Esophagus squamous epithelium (tissue), 5 donors: Measurements from ENCODE around the gene COG3. TPM values are rescaled to one million over a fixed set of nuclear protein-coding genes. Genes with fewer than 3 reads are reported as not detected.

Experiments
- DNase-seq: peaks from one replicate; lab custom pipeline; 2025; lab: John Stamatoyannopoulos, UW
- H3K27ac ChIP-seq, 4 donors: fragments of 200-600 bp; sonication (generic); one replicate each; pipeline ENCODE4 v1.5.1; 2016 to 2019; ENCODE audit warnings: mild to moderate bottlenecking in 1 of 4
- H3K27me3 ChIP-seq, 4 donors: fragments of 200-600 bp; sonication (generic); 1 replicate in 3 of 4; 2 replicates in 1 of 4; pipeline versions ENCODE4 v1.5.1 to v1.6.0; 2017 to 2021; ENCODE audit warnings: antibody characterized with exemption in 1 of 4
- H3K36me3 ChIP-seq, 3 donors: fragments of 200-600 bp; sonication (generic); one replicate each; pipeline ENCODE4 v1.5.1; 2016 to 2019
- H3K4me1 ChIP-seq, 3 donors: fragments of 200-600 bp; sonication (generic); one replicate each; pipeline ENCODE4 v1.5.1; 2017 to 2019
- H3K4me3 ChIP-seq, 4 donors: fragments of 200-600 bp; sonication (generic); 1 replicate in 3 of 4; 2 replicates in 1 of 4; pipeline ENCODE4 v1.5.1; 2016 to 2019; ENCODE audit warnings: mild to moderate bottlenecking in 2 of 4, moderate library complexity in 1 of 4
- H3K9me3 ChIP-seq, 3 donors: fragments of 200-600 bp; sonication (generic); one replicate each; pipeline ENCODE4 v1.5.1; 2016 to 2019
- CTCF ChIP-seq, 6 experiments: fragments of 450-650 bp in 4 of 6; fragments of 200-600 bp in 2 of 6; sonication (generic) in 2 of 6; IDR thresholded peaks; one replicate each; pipeline ENCODE4 v1.5.1; 2016 to 2019; ENCODE audit warnings: antibody characterized with exemption in 6 of 6, mild to moderate bottlenecking in 4 of 6, moderate library complexity in 4 of 6
- POLR2A ChIP-seq, 4 donors: fragments of 450-650 bp; IDR thresholded peaks; one replicate each; pipeline ENCODE4 v1.6.1; 2017; ENCODE audit warnings: antibody characterized with exemption in 4 of 4, mild to moderate bottlenecking in 4 of 4, moderate library complexity in 3 of 4
- WGBS, 2 donors: methylation state at CpG; one replicate each; pipeline ENCODE4 v1.1.5; 2018; 5-methylcytosine and 5-hydroxymethylcytosine counted together
- intact Hi-C: fragments of 100-400 bp; cut with DNase I; formaldehyde crosslinking; loops from one replicate; pipeline ENCODE4 v1.15.0; 2022
- total RNA-seq, 4 donors: library from RNA; depleted of rRNA; stranded (reverse); fragments of >200 nt; gene quantifications; one replicate each; pipeline ENCODE4 v1.1.0, GENCODE V29; 2016
- donor health status: DM: yes; HTN: yes; CAD: no.

Gene COG3
- total RNA-seq, 4 donors from 2014 or later: 16.5 to 26.3 (median 21.5) TPM

GRCh38 chr13:45503658-45504057, 38.9 kb downstream of the COG3 start:
- no peaks in the 10 kb centered on the region for H3K27me3 ChIP-seq
- peaks cover 11 to 97% (median 13%) of the 10 kb centered on the region in 3 donors for H3K36me3 ChIP-seq
- TF ChIP-seq CTCF (IDR thresholded peaks at IDR 0.05) (no peak), POLR2A (IDR thresholded peaks at IDR 0.05) (no peak)
- H3K4me1 ChIP-seq: no peaks in the 10 kb centered on the region
- no peak overlapping the region for H3K4me3 ChIP-seq
- intact Hi-C loops: no loop called here
- no peaks in the 10 kb centered on the region for H3K9me3 ChIP-seq
- no peak for DNase-seq
- H3K27ac ChIP-seq: no peak overlapping the region

GRCh38 chr13:45506811-45507210, 42.1 kb downstream of the COG3 start:
- intact Hi-C loops: no loop called here
- DNase-seq: no peak
- 70 to 85% methylated on average over 6 of the region's 6 CpGs for WGBS, 2 donors
- Histone ChIP-seq H3K4me1 (no peaks in the 10 kb centered on the region), H3K9me3 (no peaks in the 10 kb centered on the region), H3K27ac (no peak overlapping the region), H3K27me3 (no peaks in the 10 kb centered on the region), H3K36me3 (peaks cover 13 to 100% (median 17%) of the 10 kb centered on the region in 3 donors), H3K4me3 (no peak overlapping the region)
- TF ChIP-seq CTCF (IDR thresholded peaks at IDR 0.05): no peak
- no peak for TF ChIP-seq POLR2A (IDR thresholded peaks at IDR 0.05)

- H3K9me3 ChIP-seq: no peaks in the 10 kb centered on the region
- no peak overlapping the region for H3K4me3 ChIP-seq
- WGBS, 2 donors: 70 to 86% methylated on average over 7 of the region's 7 CpGs
- TF ChIP-seq CTCF (IDR thresholded peaks at IDR 0.05): no peak
- no peak overlapping the region for H3K27ac ChIP-seq
- no peak for DNase-seq
- H3K27me3 ChIP-seq: no peaks in the 10 kb centered on the region
- intact Hi-C loops: no loop called here
- H3K4me1 ChIP-seq: no peaks in the 10 kb centered on the region
- peaks cover 7 to 95% (median 14%) of the 10 kb centered on the region in 3 donors for H3K36me3 ChIP-seq
Measured at GRCh38 chr13:45508776-45509175, 44.0 kb downstream of the COG3 start.

GRCh38 chr13:45510672-45511071, 45.9 kb downstream of the COG3 start:
- DNase-seq: no peak
- Histone ChIP-seq H3K27me3 (no peaks in the 10 kb centered on the region), H3K4me3 (no peak overlapping the region), H3K4me1 (no peaks in the 10 kb centered on the region), H3K9me3 (no peaks in the 10 kb centered on the region), H3K36me3 (peaks cover 0 to 95% (median 7%) of the 10 kb centered on the region in 3 donors), H3K27ac (no peak overlapping the region)
- 90 to 91% methylated on average over 3 of the region's 3 CpGs for WGBS, 2 donors
- intact Hi-C loops: no loop called here
- TF ChIP-seq POLR2A (IDR thresholded peaks at IDR 0.05) (no peak), CTCF (IDR thresholded peaks at IDR 0.05) (no peak)

GRCh38 chr13:45511310-45512097, 46.8 kb downstream of the COG3 start:
- no peak overlapping the region for H3K4me3 ChIP-seq
- DNase-seq: no peak
- no peak for TF ChIP-seq POLR2A (IDR thresholded peaks at IDR 0.05)
- TF ChIP-seq CTCF (IDR thresholded peaks at IDR 0.05): peak; percentile 77 to 90 (median 86)
- intact Hi-C loops: no loop called here
- H3K9me3 ChIP-seq: no peaks in the 10 kb centered on the region
- H3K27ac ChIP-seq: peak overlapping the region in 2 of 4 donors; percentile 10 to 26
- H3K27me3 ChIP-seq: no peaks in the 10 kb centered on the region
- 66 to 71% methylated on average over 3 of the region's 3 CpGs for whole genome bisulfite sequencing, 2 donors
- peaks cover 0 to 95% (median 6%) of the 10 kb centered on the region in 3 donors for H3K36me3 ChIP-seq
- no peaks in the 10 kb centered on the region for H3K4me1 ChIP-seq
